ENCODE results near the gene SLC25A20.

Gene SLC25A20

DNA sequence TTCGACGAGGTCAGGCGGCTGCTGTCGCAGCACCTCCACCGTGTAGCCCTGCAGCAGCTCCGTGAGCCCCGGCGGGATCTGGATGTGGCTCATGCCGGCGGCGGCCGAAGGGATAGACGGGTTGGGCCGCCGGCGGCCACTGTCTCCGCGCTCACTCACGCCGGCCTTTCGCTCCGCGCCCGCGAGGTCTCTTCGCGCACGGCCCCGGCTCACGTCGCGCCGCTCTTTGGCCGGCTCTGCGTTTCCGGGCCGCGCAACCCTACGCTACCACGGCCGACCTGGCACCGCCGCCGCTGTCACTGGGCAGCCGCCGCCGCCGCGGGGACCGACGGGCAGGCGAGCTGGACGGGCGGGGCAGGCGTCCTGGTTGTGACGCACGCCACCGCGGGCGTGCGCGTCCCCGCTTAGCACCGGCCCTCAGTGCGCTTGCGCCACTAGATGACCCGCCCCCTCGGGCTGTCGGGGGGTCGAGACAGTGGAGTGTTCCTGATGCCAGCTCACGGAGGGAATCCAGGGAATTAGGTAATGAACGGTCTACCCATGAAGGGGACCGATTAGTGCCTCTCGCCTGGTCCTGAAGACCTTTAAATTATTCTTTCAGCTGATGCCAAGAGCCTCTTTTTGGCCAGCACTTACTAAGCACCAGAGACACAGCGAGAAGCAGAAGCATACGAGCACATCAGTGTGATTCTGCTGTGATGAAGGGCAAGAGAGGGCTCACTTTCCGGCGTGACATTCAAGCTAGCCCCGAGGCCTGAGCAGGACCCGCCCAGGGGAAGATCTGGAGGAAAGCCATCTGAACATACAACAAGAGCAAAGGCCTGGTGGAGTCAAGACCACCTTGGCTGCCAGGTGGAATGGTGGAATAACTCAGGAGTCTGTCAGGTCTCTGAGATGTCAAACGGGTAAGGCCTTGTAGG, 50.9 kb downstream of the SLC25A20 start, which contains the start of gene PRKAR2A:
Gene PRKAR2A, minus strand, starts transcription at position 371 of the 920 bp plus-strand sequence. Its CDS starts 278 bp downstream, at position 93.
- DNase-seq (ENCODE audit: low read depth) = peak; percentile 86
- TF ChIP-seq, protein P1, sequence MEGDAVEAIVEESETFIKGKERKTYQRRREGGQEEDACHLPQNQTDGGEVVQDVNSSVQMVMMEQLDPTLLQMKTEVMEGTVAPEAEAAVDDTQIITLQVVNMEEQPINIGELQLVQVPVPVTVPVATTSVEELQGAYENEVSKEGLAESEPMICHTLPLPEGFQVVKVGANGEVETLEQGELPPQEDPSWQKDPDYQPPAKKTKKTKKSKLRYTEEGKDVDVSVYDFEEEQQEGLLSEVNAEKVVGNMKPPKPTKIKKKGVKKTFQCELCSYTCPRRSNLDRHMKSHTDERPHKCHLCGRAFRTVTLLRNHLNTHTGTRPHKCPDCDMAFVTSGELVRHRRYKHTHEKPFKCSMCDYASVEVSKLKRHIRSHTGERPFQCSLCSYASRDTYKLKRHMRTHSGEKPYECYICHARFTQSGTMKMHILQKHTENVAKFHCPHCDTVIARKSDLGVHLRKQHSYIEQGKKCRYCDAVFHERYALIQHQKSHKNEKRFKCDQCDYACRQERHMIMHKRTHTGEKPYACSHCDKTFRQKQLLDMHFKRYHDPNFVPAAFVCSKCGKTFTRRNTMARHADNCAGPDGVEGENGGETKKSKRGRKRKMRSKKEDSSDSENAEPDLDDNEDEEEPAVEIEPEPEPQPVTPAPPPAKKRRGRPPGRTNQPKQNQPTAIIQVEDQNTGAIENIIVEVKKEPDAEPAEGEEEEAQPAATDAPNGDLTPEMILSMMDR (IDR thresholded peaks at IDR 0.05; ENCODE audit: insufficient read depth, low read depth, low read length, missing control alignments) = no peak

DNA sequence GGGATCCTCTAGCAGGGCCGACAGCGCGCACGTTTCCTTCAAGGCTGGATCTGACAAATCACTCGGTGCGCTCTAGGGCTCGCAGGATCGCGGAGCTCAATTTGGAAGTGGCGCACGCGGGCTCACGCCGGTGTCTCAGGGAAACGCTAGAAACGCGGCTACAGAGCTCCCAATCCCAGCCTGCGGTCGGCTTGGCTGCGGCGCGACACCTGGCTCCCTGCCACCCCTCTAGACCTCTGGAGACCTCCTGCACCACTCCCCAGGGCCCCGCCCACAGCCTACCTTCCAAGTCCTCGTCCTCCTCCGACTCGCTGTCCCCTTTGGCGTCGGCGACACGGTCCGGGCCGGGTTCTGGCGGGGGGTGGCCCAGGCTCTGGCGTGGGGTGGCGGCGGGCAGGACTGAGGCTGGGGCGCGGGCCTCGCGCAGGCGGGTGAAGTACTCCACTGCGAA, 51.6 kb downstream of the SLC25A20 start:
- TF ChIP-seq, protein P1 (IDR thresholded peaks at IDR 0.05; ENCODE audit: insufficient read depth, low read depth, low read length, missing control alignments) = no peak
- peak; percentile 84 for DNase-seq (ENCODE audit: low read depth)

More for the DNA sequence above, 50.9 kb downstream of the SLC25A20 start, which contains the start of gene PRKAR2A:
- peak within 1 kb of the TSS; percentile 73 for H3K4me3 ChIP-seq (ENCODE audit: low read length)

DNA sequence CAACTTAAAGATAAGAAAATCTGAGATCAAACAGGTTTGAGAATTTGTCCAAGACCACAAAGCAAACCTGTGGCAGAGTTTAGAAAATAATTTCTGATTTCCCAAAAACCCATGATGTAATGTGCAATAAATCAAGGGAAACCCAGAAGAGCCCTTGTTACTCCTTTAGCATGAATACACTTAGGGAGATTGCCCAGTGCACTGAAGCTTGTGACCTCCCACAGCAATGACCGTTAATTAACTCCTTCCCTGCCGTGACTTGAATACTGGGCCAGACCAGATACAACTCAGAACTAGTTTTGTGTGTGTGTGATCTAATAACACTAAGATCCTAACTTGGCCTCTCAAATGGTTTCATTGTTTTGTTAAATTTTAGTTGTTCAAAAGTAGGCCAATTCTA, 53.5 kb downstream of the SLC25A20 start:
- H3K4me3 ChIP-seq (ENCODE audit: low read length) = no peak overlapping the region
- TF ChIP-seq, protein P1 (IDR thresholded peaks at IDR 0.05; ENCODE audit: insufficient read depth, low read depth, low read length, missing control alignments) = no peak
- DNase-seq (ENCODE audit: low read depth) = no peak

More for the DNA sequence above, 51.6 kb downstream of the SLC25A20 start:
- H3K4me3 ChIP-seq (ENCODE audit: low read length) = peak overlapping the region; percentile 73

DNA sequence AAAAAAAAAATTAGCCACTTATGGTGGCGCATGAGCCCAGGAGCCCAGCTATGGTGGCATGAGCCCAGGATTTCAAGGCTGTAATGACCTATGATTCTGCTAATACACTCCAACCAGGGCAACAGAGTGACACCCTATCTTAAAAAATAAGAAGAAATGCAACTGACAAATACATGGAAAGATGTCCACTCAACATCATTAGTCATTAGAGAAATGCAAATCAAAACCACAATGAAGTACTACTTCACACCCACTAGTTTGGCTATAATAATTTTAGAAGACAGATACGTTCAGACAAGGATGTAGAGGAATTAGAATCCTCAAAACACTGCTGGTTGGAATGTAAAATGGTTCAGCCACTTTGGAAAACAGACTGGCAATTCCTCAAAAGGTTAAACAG, 61.5 kb downstream of the SLC25A20 start:
- TF ChIP-seq, protein P1 (IDR thresholded peaks at IDR 0.05; ENCODE audit: insufficient read depth, low read depth, low read length, missing control alignments) = no peak

DNA sequence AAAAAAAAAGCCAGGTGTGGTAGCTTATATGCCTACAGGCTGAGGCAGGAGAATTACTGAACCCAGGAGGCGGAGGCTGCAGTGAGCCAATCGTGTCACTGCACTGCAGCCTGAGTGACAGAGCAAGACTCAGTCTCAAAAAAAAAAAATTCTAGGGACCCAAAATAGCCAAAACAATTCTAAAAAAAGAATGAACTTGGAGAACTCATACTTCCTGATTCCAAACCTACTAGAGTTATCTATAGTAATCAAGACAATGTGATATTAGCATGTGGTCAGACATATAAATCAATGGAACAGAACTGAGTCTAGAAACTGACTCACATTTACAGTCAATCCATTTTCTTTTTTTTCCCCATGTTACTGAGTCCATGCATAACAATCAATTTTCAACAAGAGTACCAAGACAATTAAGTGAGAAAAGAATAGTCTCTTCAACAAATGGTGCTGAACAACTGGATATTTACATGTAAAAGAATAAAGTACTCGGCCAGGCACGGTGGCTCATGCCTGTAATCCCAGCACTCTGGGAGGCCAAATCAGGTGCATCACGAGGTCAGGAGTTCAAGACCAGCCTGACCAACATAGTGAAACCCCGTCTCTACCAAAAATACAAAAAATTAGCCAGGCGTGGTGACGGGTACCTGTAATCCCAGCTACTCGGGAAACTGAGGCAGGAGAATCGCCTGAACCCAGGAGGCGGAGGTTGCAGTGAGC, 62.9 kb downstream of the SLC25A20 start:
- DNase-seq (ENCODE audit: low read depth) = no peak
- TF ChIP-seq, protein P1 (IDR thresholded peaks at IDR 0.05; ENCODE audit: insufficient read depth, low read depth, low read length, missing control alignments) = no peak
- H3K4me3 ChIP-seq (ENCODE audit: low read length) = no peak overlapping the region

More for the DNA sequence above, 61.5 kb downstream of the SLC25A20 start:
- H3K4me3 ChIP-seq (ENCODE audit: low read length) = no peak overlapping the region
- no peak for DNase-seq (ENCODE audit: low read depth)

DNA sequence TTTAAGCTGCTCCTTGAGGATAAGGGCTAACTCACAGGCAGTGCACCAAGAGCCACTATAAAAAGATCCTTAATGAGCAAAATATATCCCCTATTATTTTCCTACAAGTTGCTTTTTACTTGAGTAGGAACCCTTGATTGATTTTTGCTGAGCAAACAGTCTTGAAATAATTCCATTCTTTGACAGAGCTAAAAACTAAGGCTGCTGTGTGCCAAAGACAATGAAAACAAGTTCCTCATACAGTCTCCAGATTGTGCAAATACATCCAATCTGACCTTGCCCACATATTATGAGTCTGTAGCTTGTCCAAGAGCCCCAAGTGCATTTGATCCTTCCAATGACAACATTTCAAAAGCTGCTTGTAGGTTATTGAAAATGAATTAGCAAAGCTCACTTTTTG, 66.0 kb downstream of the SLC25A20 start:
- TF ChIP-seq, protein P1 (IDR thresholded peaks at IDR 0.05; ENCODE audit: insufficient read depth, low read depth, low read length, missing control alignments) = no peak
- no peak overlapping the region for H3K4me3 ChIP-seq (ENCODE audit: low read length)
- no peak for DNase-seq (ENCODE audit: low read depth)
